Choroid plexus epithelial cell (primary cell): ENCODE data around the gene NPEPL1.
"Not testable (repeated sequence)": the region's sequence is repeated elsewhere in the genome, so short reads cannot be mapped to it uniquely, and the experiment has no call there.

Source experiments
- DNase-seq: peaks from one replicate; pipeline ENCODE4 v3.0.0-alpha.2; 2010; ENCODE audit warnings: low read depth
- H3K4me3 ChIP-seq: 2 replicates; pipeline ENCODE4 v1.5.1; 2011; ENCODE audit warnings: low read depth, mild to moderate bottlenecking, control low read depth, low read length, moderate library complexity
- CTCF ChIP-seq: conservative IDR thresholded peaks from 2 replicates; pipeline ENCODE4 v1.5.1; 2011; ENCODE audit warnings: low read depth, mild to moderate bottlenecking, control low read depth, inconsistent platforms, low read length, moderate library complexity

The NPEPL1 gene

GRCh38 chr20:58753267-58753921 lies 60.8 kb downstream of the NPEPL1 start:
- TF ChIP-seq CTCF, result no peak
- H3K4me3 ChIP-seq, result no peak overlapping the region
- no peak for DNase-seq

- no peak for TF ChIP-seq CTCF
- no peak for DNase-seq
- H3K4me3 ChIP-seq, result no peak overlapping the region
Observed at GRCh38 chr20:58753922-58754551, 61.4 kb downstream of the NPEPL1 start.

- DNase-seq, result no peak
- no peak overlapping the region for H3K4me3 ChIP-seq
- TF ChIP-seq CTCF, result no peak
Observed at GRCh38 chr20:58754584-58754983, 62.0 kb downstream of the NPEPL1 start.

GRCh38 chr20:58755062-58755697 lies 62.6 kb downstream of the NPEPL1 start:
- DNase-seq, result no peak
- no peak overlapping the region for H3K4me3 ChIP-seq
- no peak for TF ChIP-seq CTCF

- H3K4me3 ChIP-seq, result no peak overlapping the region
- no peak for DNase-seq
- no peak for TF ChIP-seq CTCF
Observed at GRCh38 chr20:58755766-58756449, 63.3 kb downstream of the NPEPL1 start.

GRCh38 chr20:58756450-58756775 lies 63.8 kb downstream of the NPEPL1 start:
- no peak for TF ChIP-seq CTCF

GRCh38 chr20:58757647-58758046 lies 65.0 kb downstream of the NPEPL1 start:
- H3K4me3 ChIP-seq, DNase-seq: not testable (repeated sequence)

More at GRCh38 chr20:58756450-58756775, 63.8 kb downstream of the NPEPL1 start:
- H3K4me3 ChIP-seq, result no peak overlapping the region
- DNase-seq, result no peak
